H54 (cell line): Measurements from ENCODE around the gene NEURL1.
A peak's percentile ranks its signal among the peaks of the same experiment; 100 is the strongest.
"Not testable (repeated sequence)": the region's sequence is repeated elsewhere in the genome, so short reads cannot be mapped to it uniquely, and the experiment has no call there.

ENCODE experiments used
- DNase-seq: peaks from one replicate; pipeline ENCODE4 v3.0.0; 2011; ENCODE audit warnings: low spot score, mixed read lengths; ENCODE audit not compliant: insufficient read length
- FAIRE-seq: peaks from 3 replicates; lab custom pipeline; 2011; peaks lifted over from hg19 to GRCh38; lab: Jason Lieb, UNC
- POLR2A ChIP-seq: IDR thresholded peaks from 2 replicates; pipeline ENCODE4 v1.6.1; 2011; ENCODE audit warnings: low read depth, mild to moderate bottlenecking, low read length

NEURL1 gene

DNA sequence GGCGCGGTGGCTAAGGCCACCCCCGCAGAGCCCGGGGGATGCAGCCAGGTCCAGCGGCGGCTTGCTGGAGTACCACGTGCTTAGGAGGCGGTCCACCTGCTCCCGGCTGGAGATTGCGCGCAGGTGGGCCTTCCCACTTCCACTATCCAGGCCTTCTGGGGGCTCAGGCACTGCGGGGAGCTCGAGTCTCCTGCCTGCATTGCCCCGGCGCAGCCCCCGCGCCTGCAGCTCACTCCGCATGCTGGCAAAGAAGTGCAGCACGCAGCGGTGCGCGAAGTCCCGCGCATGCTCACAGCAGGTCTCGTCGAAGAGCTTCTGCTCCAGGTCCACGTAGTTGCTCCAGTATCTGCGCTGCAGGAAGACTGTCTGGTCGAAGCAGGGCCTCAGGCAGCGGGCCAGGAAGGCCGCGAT lies 20.2 kb upstream of the NEURL1 start:
- TF ChIP-seq POLR2A, result no peak
- no peak for FAIRE-seq
- no peak for DNase-seq

DNA sequence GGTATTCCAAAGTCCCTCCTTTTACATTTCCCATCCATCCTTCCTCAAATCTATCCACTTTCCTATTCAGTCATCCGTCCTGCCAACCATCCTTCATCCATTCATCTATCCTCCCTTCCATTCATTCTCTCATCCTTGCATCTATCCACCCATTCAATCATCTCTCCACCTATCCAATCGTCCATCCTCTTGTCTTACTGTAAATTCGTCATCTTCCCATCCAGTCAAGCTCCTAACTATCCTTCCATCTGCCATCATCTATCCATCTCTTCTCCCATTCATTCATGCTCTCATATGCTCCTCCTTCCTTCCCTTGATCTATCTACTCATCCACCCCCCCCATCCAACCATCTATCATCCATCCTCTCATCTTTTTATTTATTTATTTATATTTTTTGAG lies 19.4 kb upstream of the NEURL1 start:
- DNase-seq (no peak), FAIRE-seq (no peak)
- TF ChIP-seq POLR2A, result no peak

DNA sequence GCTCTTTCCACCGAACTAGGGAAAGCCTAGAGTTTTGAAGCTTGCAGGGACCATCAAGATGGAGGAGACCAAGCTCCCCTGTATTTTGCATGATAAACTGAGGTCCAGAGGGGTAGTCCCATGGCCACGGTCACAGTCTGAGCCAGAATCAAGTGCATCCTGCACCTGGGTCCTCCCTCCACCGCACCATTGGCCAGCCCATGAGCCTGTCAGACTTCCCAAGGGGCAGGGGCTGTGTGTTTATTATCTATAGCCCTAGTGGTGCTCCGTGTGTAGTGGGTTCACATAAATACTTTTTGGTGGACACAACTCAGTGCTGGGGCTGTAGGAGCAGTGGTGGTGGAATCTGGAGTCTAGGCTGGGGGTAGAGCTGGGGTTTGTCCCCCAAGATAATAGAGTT lies 18.1 kb upstream of the NEURL1 start:
- TF ChIP-seq POLR2A, result no peak
- no peak for DNase-seq
- no peak for FAIRE-seq

DNA sequence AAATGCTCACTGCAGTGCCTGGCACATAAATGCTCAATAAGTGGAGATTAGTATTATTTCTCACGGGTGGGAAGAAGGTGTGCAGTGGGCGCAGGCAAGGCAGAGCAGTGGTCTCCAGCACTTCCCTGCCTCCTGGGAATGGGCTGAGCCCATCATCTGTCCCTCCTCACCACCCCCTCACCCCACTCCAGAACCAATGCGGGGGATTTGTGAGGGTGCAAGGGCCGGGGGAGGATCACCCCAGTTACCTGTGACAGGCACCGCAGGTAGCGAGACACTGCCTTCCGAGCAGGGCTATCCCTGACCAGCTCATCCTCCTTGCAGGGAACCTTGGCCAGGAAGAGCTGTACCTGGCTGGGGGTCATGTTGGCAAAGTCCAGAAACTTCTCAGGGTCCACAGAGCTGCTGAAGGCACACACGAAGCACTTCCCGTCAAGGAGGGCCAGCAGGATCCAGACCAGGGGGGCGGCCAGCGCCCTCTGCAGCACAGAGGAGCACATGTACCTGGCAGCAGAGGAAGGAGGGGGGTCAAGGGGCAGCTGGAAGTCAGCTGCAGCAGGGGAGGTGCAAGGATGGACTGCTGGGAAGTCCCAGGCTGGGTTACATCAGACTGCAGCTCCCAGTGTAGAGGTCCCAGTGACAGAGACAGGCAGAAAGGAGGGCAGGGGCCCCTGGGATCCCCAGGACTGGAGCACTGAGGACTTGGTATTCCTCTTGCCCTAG lies 17.3 kb upstream of the NEURL1 start:
- peak; percentile 33 for DNase-seq
- no peak for FAIRE-seq
- no peak for TF ChIP-seq POLR2A

DNA sequence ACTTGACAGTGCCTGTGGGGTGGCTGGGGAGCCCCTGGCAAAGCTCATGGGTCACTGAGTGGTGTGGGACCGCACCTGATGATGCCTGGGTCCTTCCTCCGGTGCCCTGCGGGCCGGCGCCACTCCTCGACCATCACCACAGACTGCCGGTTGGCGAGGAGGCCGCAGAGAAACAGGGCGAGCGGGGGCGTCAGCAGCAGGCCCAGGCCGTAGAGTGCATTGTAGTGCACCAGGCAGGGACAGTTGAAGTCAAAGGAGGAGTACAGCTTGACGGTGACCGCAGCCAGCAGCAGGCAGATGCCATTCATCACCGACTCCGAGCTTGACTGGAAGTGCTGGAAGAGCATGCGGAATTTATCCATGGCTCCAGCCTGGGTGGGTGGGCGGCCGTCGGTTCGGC lies 14.8 kb upstream of the NEURL1 start:
- DNase-seq (no peak), FAIRE-seq (no peak)
- TF ChIP-seq POLR2A, result no peak

DNA sequence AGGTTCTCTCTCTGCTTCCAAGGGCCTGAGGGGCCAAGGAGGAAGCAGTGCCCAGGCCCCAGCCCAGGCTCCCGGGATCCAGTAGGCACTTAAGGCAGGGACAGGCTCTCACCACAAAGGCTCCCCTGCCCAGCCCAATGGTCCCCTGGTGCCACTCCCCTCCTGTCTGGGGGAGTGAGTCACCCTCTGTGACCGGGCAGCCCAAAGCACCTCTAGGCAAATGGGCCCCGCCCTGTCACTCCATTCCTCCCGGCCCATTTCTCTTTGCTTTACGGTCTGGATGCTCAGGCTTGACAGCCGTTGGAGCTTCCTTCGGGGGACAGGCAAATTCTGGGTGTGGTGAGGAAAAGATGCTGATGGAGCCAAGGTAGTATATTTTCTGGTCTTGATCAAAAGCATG lies 14.4 kb upstream of the NEURL1 start, which contains the start of gene CALHM3:
CALHM3 (minus strand) TSS at position 106 of the 400 bp plus-strand sequence. CDS start 208 bp downstream, outside the sequence.
- TF ChIP-seq POLR2A, result no peak
- FAIRE-seq, result no peak

DNA sequence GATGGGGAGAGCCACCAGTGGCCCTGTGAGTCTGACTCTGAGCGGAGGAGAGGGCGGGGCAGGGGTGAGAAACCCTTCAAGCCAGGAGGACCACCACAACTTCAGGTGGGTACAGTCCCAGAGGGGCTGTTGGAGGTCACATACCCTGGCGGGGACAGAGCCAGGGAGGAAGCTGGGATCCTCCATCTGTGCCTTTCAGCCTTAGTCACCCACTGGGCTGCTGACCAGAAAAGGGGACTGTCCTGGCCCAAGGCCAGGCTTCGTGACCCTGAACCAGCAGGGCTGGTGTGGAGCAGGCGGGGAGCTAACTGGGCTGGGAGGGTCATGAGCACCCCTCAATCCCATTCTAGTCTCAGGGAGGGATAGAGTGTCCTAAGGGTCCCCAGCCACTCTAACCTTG lies 13.0 kb upstream of the NEURL1 start:
- FAIRE-seq, result no peak
- TF ChIP-seq POLR2A, result no peak
- peak; percentile 58 for DNase-seq

More for the DNA sequence above, 14.4 kb upstream of the NEURL1 start, which contains the start of gene CALHM3:
- DNase-seq, result peak; percentile 88

DNA sequence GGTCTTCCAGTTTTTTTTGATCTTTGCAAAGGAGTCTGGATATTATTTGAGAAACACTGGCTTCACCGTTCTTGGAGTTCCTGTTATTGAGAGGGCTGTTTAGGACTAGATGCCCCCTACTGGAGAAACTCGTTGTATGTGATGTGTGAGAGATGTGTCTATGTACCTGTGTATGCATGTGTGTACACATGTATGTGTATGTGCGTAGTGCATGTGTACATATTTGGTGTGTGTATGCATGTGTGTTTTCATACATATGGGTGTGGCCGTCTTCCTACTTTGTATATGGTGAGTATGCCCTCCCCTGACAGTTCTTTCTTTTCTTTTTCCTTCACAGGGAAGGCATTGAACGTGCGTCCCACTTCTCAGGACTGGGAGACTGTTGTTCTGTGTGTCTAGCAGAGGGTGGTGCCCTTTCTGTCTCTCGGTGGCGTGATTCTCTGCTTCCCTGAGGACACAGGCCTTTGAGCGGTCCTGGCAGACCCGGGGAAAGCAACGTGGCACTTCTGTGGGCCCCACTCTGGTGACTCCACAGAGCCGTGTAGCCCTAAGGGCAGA lies 11.5 kb upstream of the NEURL1 start:
- no peak for TF ChIP-seq POLR2A
- DNase-seq (peak; percentile 52), FAIRE-seq (no peak)

DNA sequence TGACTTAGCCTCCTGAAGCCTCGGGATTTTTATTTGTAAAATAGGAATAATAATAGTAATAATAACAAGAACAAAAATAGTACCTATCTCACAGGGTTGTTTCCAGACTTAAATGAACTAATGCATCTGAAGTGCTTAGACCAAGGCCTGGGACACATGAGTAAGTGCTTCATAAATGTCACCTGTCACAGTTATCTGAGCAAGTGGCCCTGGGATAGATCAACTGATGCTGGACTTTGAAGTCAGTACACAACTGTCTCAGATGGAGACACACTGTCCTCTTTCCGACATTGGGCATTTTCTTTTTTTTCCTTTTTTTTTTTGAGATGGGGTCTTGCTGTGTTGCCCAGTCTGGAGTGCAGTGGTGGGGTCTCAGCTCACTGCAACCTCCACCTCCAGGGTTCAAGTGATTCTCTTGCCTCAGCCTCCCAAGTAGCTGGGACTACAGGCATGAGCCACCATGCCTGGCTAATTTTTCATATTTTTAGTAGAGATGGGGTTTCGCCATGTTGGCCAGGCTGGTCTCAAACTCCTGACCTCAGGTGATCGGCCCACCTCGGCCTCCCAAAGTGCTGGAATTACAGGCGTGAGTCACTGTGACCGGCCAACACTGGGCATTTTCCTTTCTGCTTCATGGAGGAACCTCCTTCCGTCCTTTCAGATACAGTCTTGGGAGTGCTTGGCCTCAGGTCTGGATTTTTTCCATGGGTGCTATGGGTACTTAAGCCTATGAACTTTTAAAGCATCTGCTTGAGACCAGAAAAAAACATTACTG lies 6.7 kb upstream of the NEURL1 start:
- FAIRE-seq, DNase-seq: not testable (repeated sequence)

DNA sequence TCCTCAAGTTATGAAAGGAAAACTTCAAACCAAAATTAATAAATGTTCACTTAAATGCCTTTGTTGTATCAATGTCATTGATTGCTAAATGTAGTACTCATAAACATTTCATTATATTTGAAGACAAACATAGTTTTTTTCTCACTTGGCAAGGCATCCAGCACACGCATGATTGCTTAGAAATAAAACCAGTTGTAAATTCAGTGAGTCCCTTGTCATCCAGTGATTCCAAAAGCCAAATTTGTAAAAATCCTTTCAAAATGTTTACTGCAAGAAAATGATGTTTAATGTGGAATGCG lies 6.1 kb upstream of the NEURL1 start:
- DNase-seq (no peak), FAIRE-seq (no peak)
- no peak for TF ChIP-seq POLR2A

DNA sequence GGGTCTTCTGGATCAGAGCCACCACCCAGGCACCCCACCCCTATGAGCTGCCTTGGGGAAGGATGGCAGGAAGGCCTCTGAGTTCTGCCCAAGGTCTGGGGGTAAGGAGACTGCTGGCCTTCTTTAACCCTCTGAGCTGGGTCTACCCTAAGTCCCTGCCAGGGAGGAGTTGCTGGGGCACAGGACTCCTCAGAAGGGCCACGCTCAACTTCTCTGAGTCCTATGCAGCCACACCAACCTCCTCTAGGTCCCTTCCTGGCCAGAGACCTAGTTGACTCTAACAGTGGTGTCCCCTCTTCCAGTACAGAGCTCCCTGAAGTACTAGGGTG lies 2.6 kb upstream of the NEURL1 start:
- no peak for FAIRE-seq

DNA sequence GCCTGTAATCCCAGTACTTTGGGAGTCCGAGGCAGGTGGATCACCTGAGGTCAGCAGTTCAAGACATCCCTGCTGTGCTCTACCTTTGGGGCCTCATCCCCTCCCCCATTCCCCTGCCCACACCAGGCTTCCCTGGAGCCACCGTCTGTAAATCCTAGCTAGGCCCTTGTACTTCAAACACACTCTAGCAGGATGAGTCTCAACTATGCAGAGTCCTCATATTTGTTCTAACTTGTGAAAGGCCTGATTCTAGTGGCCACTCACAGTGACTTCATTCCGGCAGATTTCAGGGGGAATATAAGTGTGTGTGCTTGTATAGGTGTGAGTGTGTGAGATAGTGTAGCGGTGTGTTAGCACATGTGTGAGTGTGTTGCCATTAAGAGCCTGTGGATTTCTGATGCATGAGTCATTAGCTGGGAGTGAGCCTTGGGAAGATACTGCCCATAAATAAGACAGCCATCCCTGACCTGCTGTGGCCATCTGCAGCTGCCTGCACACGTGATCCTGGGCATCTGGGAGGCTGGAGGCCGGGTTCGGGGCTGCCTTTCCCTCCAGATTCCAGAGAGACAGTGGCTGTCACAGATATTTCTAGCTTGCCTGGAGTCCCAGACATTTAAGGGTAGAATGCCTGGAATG lies 1.7 kb upstream of the NEURL1 start:
- peak; percentile 77 for DNase-seq
- FAIRE-seq, result peak; percentile 20
- TF ChIP-seq POLR2A, result no peak

More for the DNA sequence above, 2.6 kb upstream of the NEURL1 start:
- DNase-seq, result no peak
- TF ChIP-seq POLR2A, result no peak

DNA sequence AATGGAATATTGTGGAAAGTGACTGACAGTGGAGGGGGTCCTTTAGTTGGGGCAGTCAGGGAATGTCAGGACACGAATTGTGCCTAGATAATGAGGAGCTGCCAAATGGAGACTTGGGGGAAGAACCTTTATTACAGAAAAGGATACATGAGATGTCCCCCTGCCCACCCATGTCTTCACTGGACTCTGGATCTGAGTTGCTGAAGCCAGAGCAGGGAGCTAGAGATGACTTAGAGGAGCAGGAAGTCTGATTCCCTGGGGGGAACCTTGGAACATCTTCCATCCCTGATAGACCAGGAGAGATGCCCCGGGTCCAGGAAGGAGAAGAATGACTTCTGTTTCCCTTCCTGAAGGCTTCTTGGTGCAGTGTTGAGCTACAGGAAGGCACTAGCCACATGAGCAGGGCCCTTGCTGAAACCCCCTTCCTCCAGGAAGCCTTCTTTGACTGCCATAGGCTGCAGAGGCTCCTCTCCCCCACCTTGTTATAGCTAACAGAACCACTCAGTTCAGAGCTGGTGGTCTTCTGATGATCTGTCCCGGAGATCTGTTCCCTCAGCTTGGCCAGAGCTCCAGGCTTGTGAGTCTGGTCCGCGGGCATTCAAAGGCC lies 747 bp upstream of the NEURL1 start:
- TF ChIP-seq POLR2A, result no peak
- DNase-seq (no peak), FAIRE-seq (no peak)
